Activated T-cell treated with anti-CD3 and anti-CD28 coated beads for 24 hours (primary cell): Measurements from ENCODE around the gene NTNG1.

Source experiments
- DNase-seq: peaks from one replicate; pipeline ENCODE4 v3.0.0-alpha.2; 2020; ENCODE audit warnings: low read depth

The NTNG1 gene

GRCh38 chr1:107342316-107342715 is 201.5 kb downstream of the NTNG1 start:
- no peak for DNase-seq

- no peak for DNase-seq
Measured at GRCh38 chr1:107342768-107343167, 201.9 kb downstream of the NTNG1 start.

DNA sequence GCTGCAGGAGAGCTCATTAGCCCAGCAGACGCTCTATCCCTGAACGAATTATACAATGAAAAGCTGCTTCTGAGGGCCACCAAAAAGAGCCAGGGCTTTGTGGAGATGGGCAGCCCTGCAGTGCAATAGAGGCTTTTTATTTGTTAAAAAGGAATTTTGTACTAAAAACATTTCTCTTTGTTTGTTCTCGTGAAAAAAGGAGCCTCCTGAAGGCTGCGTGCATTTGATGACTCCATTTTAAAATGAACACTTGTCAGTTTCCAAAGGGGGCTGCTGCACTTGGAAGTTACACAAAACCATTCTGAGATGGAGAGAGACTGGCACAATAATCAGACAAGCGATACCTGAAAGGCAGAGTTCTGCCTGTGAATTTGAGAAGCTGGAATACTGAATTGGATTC is 202.8 kb downstream of the NTNG1 start:
- DNase-seq: no peak

- no peak for DNase-seq
Measured at GRCh38 chr1:107344268-107344760, 203.5 kb downstream of the NTNG1 start.

DNA sequence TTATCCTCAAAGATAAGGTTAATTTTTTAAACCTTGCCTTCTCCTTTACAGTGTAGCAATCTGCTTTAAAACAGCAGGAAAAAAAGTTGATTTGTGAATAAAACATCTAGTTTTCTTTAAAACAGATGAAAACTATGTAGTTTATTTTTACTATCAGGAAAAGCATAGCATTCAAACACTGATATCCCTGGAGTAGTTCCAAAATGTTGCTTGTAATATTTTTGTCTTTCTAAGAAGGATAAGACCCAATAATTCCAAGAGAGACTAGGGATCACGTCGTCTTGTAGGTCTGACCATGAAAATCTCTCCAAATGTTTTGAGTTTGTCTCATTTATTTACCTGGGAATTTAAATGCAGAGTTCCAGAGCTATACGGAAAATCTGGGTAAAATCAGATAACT is 204.0 kb downstream of the NTNG1 start:
- DNase-seq: no peak

- DNase-seq: no peak
Measured at GRCh38 chr1:107352850-107353249, 212.0 kb downstream of the NTNG1 start.

GRCh38 chr1:107357376-107357775 is 216.5 kb downstream of the NTNG1 start:
- DNase-seq: no peak

- DNase-seq: no peak
Measured at GRCh38 chr1:107358619-107359327, 217.9 kb downstream of the NTNG1 start.

- no peak for DNase-seq
Measured at GRCh38 chr1:107359472-107360241, 218.8 kb downstream of the NTNG1 start.

- no peak for DNase-seq
Measured at GRCh38 chr1:107362468-107363140, 221.8 kb downstream of the NTNG1 start.

DNA sequence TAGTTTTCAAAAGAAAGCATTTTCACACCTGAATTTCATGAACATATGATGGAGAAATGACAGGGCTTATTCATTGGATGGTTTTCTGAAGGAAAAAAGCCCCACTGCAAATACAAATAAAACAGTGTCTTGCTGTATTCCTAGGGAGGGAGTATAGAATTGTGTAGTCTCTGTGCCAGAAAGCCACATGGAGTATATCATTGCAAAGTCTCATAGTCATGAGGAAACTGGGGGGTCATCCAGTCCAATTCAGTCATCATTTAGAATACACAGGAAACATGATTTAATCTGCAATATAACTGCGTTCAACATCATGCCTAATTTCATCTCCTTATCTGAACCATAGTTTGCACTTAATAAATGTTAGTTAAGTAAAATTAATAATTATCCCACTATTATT is 222.3 kb downstream of the NTNG1 start:
- no peak for DNase-seq

DNA sequence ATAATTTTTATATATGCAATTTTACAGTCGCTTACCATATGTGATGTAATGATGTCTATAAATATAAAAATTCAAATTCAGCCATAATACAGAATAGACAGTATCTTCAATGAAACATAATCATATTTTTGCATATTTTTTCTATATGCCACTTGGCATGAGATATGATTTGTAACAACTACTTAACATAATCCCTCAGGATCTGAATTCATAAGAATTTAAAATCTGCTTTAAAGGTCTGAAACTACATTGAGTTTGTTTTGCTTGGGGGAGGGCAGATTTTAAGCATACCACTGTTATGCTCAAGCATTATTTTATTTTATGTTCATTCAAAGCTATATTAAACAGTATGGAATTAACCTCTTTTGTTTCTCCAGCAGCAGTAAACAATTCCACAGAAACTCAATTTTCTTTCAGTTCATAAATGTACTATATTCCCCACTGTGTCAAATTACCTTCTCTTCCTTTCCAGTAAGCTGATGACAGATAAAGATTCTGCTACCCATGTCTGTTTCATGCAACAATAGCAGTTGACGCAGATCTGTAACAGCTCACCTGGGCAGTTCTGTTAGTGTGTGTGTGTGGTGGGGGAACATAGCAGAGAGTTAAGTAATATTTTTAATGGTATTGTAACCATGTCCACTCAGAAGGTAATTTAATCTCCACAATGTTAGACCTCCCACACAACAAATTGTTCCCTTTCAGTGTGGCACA is 224.8 kb downstream of the NTNG1 start:
- DNase-seq: no peak

- no peak for DNase-seq
Measured at GRCh38 chr1:107378426-107378825, 237.6 kb downstream of the NTNG1 start.

DNA sequence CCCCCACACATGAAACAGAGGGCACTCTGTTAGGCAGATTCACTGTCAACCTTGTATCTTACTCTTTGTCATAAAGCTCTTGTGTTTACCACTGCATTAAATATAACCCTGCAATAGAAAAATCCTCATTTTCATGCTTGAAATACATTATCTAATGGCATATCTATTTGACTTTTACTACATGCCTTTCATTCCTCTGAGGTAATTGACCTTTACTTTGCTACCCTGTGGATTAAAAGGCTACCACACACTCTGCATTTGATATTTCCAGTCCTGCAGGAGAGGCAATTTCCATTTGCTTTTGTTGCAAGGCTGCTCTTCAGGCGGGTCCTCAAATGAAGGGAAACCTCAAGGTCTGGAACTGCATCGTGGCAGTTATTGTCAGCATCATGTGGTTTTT is 238.0 kb downstream of the NTNG1 start:
- no peak for DNase-seq

DNA sequence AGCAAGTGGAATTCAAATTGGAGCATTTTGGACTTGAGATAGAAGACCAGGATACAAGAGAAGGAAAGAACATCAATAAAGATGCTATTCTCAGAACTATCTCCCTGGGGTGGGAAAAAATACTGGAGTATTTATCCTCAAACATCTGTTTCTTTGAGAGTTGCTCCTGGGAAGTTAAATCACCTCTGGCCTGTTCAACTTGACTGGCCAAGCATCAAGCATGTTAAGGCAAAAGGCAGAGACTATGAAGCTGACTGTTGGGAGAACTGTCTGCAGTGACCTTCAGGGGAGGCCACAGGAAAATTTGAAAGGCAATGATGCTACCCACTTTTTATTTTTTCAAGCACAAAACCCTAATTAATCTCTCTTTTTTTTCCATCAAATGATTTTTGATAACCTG is 239.0 kb downstream of the NTNG1 start:
- DNase-seq: no peak

DNA sequence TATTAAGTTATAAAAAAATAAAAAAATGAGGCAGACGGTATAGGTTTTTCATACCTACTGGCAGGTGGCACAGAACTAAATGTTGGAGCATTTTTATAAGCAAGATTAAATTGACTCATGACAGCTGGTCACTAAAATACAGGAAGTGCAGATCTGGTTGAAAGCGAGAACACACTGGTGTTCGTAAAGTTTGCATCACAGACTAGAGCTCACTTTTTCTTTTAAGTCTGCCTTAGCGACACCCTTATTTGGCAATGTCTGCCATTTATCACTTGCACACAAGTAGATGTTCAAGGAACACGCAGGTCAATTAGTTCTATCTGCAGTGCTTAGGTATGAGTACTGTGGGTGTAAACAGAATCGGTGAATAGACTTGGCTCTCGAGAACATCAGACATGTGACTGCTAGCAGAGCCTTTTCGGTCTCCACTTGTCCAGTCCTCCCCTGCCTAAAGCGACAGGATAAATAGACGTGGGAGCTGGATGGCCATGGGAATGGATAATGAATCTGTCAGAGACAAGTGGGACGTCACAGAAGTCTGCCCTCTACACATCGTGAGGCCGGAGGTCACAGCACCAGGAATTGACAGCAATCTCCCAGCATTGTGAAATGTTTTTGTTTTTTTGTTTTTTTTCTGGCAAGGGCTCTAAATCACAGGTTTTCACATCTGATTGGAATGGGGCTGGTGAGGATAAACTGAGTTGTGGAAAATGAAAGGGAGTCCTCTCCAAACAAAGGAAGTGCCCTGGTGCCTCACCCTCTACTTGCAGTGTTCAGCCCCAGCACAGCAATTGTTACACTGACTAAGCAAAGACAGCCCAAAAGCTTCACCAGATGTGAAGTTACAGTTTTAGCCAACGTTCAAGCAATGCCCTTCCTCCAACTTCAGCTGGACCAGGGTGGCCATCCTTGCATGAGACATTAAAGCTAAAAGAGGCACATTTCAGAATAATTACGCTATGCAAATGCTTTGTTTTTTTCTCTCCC is 248.9 kb downstream of the NTNG1 start:
- no peak for DNase-seq

DNA sequence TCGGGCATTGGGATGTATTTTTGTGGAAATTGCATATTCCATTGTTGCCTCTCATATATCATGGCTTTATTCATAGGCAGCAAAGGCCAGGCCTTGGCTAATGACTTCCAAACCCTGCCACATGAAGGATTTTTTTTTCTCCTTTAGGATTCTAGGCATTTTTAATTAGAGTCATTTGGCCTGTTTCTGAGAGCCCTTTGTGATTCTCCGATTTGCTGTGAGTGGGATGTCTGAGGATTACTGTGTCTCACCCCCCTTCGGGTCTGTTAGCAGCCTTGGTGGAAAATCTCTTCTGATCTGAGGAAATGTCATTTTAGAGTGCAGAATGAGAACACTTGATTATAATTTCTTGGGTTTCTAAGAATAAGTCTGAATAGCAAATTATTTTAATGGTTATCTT is 253.5 kb downstream of the NTNG1 start:
- DNase-seq: no peak

DNA sequence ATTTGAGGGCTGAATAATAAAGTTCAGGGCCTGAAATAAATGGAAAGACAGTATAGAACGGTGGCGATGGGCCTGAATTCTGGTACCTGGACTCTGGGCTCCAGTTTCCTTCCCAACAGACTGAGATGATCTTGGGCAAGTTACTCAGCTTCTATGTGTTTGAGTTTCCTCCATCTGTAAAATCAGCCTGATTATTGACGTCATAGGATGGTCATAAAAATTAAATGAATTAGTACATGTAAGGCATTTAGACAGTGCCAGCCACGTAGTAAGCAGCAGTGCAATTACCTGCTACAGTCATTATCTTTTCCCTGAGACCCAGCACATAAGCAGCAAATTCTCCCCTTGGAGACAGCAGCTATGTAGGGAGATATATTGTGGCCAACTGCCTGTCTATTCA is 260.9 kb downstream of the NTNG1 start:
- no peak for DNase-seq

- DNase-seq: no peak
Measured at GRCh38 chr1:107404756-107405155, 263.9 kb downstream of the NTNG1 start.

GRCh38 chr1:107405236-107405635 is 264.4 kb downstream of the NTNG1 start:
- DNase-seq: no peak

- DNase-seq: no peak
Measured at GRCh38 chr1:107407011-107407410, 266.2 kb downstream of the NTNG1 start.
